Activated CD4-positive, CD25-positive, alpha-beta regulatory T cell treated with anti-CD3 and anti-CD28 coated beads, Interleukin-2, amount 50 U/mL, for 16 hours (primary cell): Measurements from ENCODE around the gene KIAA1217.

Experiments
- DNase-seq: peaks from one replicate; pipeline ENCODE4 v3.0.0-alpha.2; 2020; ENCODE audit warnings: low read depth, low spot score

The KIAA1217 gene

GRCh38 chr10:24496906-24497305 lies 288.0 kb downstream of the KIAA1217 start:
- no peak for DNase-seq

- DNase-seq, result no peak
These were observed 292.2 kb downstream of the KIAA1217 start for GRCh38 chr10:24501056-24501711.

GRCh38 chr10:24502006-24502405 lies 293.1 kb downstream of the KIAA1217 start:
- DNase-seq, result no peak

DNA sequence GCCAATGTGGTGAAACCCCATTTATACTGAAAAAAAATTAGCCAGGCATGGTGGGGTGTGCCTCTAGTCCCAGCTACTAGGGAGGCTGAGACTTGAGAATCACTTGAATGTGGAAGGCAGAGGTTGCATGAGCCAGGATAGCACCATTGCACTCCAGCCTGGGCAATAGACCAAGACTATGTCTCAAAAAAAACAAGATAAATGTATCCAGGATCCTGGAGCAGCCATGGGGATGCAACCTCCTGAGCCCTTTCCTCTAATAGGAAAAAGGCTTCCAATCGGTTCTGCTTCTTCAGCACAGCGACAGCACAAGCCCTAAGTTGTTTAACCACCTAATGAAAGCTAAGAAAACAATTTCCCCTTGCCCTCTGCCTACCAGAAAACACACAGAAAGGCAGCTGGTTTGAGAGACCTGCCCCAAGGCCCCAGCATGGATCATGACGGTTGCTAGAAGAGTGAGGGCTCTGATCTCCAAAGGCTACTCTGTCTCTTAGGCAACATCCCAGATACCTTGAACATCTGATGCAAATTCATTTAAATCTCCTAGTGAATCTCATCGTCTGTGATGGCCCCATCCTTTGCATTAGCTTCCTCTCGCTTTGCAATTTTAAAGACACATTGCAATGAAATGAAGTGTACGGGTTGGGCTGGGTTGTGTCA lies 294.0 kb downstream of the KIAA1217 start:
- no peak for DNase-seq

DNA sequence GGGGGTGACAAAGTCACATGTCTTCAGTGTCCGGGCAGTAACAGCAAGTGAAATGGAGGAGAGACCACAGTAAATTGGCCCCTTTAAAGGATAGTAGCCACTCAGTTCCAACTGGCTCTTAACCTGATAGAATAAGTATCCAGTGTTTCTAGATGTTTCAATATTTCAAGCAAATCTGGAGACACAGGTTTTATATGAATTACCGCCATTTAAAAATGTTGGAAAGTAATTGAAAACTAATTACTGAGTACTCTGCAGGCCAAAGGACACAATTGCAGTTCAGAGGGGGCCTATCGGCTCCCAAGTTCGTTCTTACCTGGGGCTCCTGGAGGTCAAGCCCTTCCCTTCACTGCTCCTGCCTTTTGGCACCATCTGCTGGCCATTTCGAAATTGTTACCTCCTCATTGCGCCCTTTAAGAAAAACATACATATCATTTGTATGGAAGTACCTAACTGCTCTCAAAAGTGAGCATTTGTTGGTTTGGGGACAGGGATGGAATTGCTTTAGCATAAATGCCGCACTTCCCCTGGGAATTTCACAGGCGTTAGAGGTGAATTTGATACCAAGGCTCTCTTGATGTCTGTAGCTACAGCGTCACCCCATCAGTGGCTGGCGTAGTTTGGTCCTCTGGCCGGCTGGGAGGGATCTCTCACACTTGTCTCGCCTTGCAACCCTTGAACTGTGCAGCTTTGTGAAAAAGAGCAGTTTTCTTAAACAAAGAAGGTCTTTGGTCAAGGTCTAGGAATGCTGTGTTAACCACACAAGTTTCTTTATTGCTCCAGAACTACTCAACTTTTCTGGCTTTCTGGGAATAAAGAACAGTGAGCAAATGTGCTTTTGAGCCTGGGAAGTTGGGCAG lies 294.8 kb downstream of the KIAA1217 start:
- no peak for DNase-seq

- no peak for DNase-seq
These were observed 296.8 kb downstream of the KIAA1217 start for GRCh38 chr10:24505759-24506158.

DNA sequence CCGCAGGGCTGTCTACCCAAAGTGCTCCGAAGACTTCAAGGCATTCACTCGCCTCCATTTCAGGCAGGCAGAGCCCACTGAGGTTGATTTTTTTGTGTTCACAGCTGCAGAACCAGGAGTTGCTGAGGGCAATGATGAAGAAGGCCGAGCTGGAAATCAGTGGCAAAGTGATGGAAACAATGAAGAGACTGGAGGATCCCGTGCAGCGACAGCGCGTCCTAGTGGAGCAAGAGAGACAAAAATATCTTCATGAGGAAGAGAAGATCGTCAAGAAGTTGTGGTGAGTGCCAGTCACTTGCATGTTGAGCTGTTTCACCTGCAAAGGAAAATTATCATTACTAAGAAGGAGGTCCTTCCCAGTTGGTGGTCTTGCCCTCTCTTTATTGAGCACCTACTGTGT lies 304.2 kb downstream of the KIAA1217 start:
- DNase-seq, result no peak

- no peak for DNase-seq
These were observed 306.5 kb downstream of the KIAA1217 start for GRCh38 chr10:24515481-24515880.

DNA sequence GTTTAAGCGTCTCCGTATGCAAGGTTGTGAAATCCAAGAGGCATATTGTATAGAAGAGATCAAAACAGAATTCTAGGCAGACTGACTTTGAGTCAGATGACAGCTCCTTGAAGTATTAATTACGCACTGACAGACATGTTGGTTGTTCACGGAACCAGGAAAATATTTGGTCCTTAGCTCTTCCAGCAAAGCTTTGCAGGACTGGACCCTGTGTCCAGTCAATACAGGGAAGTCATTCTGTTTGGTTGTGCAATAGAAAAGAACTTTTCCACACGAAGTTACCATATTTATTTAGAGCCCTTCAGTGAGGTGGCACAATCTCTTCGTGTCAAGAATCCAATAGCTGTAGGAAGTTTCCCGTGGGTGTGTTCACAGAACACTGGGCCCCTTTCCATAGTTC lies 309.5 kb downstream of the KIAA1217 start:
- no peak for DNase-seq

DNA sequence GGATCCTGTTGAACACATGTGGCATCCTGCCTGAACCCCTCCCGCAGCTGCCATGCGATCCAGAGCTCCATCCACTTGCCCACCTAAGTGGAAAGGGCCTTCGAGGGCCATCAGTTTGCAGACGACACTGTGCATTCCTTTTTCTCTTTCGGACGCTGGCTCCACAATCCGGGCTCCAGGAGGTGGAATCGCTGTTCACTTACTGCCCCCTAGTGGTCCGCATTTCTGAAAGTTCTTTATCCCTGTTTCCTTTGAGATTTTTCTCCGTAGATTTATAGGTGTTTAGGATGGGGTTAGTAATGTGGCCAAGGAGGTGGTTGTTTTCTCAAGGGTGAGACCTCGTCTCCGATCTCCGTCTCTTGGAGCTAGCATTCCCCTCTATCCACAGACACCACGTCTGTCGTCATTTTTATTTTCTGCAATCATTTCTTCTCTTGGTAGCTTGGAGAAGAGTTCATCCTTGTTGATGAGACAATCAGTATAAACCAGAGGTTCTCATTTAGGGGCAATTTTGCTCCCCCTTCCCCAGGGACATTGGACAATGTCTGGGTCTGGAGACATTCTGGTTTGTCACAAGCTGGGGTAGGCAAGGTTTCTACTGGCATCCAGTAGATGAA lies 310.2 kb downstream of the KIAA1217 start:
- no peak for DNase-seq

GRCh38 chr10:24519950-24520349 lies 311.0 kb downstream of the KIAA1217 start:
- DNase-seq, result peak; percentile 2

- DNase-seq, result no peak
These were observed 315.4 kb downstream of the KIAA1217 start for GRCh38 chr10:24524314-24524713.

- DNase-seq, result no peak
These were observed 317.2 kb downstream of the KIAA1217 start for GRCh38 chr10:24526085-24526649.

- DNase-seq, result no peak
These were observed 320.0 kb downstream of the KIAA1217 start for GRCh38 chr10:24528946-24529345.

DNA sequence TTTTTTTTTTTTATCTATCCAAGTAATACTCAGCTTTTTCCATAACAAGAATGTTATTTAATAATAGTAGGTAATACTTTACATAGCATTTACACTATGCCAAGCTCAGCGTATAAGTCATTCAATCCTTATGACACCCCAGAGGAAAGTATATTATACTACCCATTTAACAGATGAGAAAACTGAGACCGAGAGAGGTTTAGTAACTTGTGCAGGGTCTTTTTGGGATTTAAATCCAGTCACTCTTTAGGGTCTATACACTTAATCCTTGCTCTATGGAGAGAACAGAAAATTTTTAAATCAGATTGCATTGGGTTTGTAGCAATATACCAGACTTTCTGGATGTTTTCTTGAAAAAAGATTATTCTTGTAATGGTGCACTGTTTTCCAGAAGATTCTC lies 322.5 kb downstream of the KIAA1217 start:
- no peak for DNase-seq

- DNase-seq, result no peak
These were observed 325.0 kb downstream of the KIAA1217 start for GRCh38 chr10:24533981-24534380.

- no peak for DNase-seq
These were observed 327.7 kb downstream of the KIAA1217 start for GRCh38 chr10:24536636-24537035.

DNA sequence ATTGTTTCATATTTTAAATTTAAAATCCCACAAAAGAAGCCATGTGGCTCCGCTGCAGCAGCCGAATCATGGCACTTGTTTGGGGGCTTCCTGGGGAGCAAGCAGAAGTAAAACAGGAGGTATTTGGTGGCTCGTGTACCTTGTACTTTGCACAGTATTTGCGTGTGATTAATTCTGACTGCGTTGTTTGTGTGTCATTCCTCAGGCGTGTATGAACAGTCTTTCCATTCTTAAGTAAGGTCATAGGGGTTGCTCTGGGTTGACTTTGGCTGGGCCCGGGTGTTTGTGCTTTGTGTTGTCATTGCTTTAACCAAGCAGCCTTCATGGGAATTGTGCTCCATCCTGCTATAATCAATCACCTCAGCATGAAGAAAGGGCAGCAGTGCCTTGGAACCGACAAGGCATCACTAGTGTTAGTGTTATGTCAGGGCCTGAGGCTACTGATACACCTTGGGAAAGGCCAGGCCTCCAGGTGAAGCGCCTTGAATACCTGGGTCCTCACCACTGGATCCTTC lies 332.4 kb downstream of the KIAA1217 start:
- no peak for DNase-seq

GRCh38 chr10:24542314-24543270 lies 333.7 kb downstream of the KIAA1217 start:
- DNase-seq, result no peak

DNA sequence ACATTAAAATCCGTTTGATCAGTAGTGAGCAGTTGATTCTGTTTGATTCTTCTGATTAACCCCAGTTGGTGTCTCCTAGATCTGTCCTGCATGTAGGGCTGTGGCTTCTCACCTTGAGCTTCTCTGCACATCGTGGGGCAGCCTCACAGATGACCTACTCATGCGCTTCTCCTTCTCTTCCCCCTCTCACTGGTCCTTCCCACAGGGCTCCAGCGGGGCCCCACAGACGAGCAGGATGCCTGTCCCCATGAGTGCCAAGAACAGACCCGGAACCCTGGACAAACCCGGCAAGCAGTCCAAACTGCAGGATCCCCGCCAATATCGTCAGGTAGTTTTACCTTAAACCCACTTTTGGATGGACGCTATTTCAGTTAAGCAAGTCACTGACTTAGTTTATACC lies 335.8 kb downstream of the KIAA1217 start:
- DNase-seq, result no peak
